Stimulated activated CD4-positive, alpha-beta T cell treated with anti-CD3 and anti-CD28 coated beads, Interleukin-1b, Interleukin-23, amount 100 ng/mL, for 24 hours (primary cell): ENCODE measurements around the gene PAQR4.
A peak's percentile ranks its signal among the peaks of the same experiment; 100 is the strongest.
"Not testable (repeated sequence)": the region's sequence is repeated elsewhere in the genome, so short reads cannot be mapped to it uniquely, and the experiment has no call there.

Source experiments
- DNase-seq, 4 experiments: peaks; one replicate each; pipeline ENCODE4 v3.0.0-alpha.2; 2020; ENCODE audit warnings: low read depth in 4 of 4, low spot score in 1 of 4

Gene PAQR4

DNA sequence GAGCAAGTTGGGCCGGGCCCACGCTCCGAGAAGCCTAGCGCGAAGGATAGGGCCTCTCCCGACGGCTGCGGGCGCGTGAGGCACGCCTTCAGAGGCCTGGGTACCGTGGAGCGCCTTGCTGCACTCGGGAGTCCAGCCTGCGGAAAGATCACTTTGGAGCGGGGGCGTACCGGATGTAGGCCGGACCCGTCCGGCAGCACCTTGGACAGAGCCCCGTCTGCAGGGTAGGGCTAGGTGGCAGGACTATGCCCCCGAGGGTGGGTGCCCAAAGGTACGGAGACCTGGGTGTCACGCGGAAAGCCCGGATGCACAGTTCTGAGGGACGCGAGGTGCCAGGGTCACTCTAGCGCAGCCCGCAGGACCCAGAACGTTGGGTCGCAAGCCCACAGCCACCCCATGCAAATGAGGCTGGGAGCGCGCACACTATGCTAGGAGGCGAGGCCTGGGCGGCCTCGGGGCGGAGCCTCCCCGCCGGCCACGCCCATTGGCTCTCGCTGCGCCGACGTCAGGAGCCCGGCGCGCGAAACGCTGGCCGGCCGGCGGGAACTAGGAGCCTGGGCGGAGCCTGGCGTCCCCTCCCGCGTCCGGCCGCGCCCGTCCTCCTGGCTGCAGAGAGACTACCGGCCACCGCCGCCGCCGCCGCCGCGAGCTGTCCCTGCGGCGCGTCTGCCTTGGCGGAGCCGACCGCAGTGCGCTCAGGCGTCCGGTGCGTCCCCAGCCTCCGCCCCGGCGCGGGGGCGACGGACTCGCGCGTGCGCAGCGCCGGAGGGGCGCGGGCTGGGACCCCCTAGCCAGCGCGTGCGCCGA is at the start of gene PAQR4:
Gene PAQR4 (plus strand): TSS at position 611 of the 807 bp plus-strand sequence. CDS start 327 bp downstream, outside the sequence.
- peak; percentile 54 to 83 (median 70) for DNase-seq

GRCh38 chr16:2919511-2920255 is 49.5 kb upstream of the PAQR4 start:
- peak in 3 of 4 experiments; percentile 30 to 49 (median 32) for DNase-seq

- DNase-seq, result no peak
Observed at GRCh38 chr16:2923481-2923880, 45.7 kb upstream of the PAQR4 start.

DNA sequence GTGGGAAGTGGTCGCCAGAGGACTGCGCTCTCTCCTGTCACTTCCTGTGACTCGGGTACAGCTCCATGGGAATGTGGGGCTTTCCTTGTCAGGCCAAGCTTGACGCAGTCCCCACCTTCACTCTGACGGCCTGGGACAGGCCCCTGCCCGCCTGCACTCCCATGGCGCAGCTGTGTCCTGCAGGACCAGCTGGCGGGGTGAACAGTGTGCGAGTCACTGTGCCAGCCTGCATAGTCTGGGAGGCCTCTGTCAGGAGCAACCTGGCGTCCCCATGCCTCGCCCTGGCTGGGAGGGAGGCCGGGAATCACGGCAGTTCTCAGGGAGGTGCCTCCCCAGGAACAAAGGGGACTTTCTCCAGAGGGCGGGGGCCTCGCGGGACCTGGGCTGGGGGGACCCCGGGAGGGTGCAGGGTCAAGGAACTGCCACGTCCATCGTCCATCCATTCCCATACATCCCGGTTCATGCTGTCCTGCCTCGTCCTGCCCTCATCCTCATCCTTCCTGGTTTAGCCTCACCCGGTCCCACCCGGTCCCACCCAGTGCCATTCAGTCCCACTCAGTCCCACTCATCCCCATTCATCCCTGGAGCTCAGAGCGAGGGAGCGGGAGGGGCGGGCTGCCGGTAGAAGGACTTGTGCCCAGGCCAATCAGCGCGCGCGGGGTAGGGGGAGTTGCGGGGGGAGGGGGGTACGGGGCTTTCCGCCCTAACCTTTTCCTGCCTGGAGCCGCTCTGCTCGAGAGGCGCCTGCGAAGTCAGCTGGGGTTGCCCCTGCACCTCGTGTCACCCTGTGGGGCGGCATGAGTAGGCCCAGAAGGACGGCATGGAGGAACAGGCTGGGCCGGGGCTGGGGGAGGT is 44.0 kb upstream of the PAQR4 start:
- no peak for DNase-seq

- DNase-seq, result no peak
Observed at GRCh38 chr16:2925951-2926649, 43.0 kb upstream of the PAQR4 start.

GRCh38 chr16:2926650-2926999 is 42.5 kb upstream of the PAQR4 start:
- no peak for DNase-seq

DNA sequence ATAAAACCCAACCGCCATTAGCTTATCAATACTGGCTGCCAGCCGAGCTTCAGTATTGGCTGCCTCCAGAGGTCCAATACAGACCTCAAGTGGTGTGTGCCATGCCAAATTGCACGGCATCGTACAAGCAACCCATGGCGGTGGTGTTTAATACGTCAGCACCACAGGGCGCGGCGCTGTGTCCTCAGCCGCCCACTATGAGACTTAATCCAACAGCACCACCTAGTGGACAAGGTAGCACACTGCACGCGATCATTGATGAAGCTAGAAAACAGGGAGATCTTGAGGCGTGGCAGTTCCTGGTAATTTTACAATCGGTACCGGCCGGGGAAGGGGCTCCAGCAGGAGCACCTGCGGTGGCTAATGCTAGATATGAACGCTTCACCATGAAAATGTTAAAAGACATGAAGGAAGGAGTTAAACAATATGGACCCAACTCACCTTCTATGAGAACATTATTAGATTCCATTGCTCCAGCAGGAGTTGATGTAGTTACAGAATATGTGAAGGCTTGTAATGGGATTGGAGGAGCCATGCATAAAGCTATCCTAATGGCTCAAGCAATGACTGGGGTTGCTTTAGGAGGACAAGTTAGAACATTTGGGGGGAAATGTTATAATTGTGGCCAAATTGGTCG is 42.0 kb upstream of the PAQR4 start:
- DNase-seq, result peak; percentile 68 to 79 (median 77)

DNA sequence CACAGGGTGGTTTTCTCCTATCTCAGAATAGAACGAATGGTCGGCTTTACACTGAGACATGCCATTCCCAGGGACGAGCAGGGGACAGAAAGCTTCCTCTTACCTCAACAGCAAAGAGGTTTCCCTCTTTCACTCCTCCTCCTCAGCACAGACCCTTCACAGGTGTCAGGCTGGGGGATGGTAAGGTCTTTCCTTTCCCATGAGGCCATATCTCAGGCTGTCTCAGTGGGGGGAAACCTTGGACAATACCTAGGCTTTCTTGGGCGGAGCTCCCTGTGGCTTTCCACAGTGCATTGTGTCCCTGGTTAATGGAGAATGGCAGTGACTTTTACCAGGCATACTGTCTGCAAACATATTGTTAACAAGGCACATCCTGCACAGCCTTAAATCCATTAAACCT is 41.0 kb upstream of the PAQR4 start:
- not testable (repeated sequence) for DNase-seq

- DNase-seq, result no peak
Observed at GRCh38 chr16:2928796-2929195, 40.4 kb upstream of the PAQR4 start.

DNA sequence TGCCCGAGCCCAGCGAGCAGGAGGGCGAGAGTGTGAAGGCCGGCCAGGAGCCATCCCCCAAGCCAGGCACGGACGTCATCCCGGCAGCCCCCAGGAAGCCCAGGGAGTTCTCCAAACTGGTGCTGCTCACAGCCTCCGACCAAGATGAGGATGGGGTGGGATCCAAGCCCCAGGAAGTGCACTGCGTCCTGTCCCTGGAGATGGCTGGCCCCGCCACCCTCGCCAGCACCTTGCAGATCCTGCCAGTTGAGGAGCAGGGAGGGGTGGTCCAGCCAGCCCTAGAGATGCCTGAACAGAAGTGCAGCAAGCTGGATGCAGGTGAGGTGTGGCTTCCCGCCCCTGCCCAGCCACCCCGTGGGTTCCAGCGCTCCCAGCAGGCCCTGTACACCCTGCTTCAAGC is 39.5 kb upstream of the PAQR4 start:
- DNase-seq, result no peak

DNA sequence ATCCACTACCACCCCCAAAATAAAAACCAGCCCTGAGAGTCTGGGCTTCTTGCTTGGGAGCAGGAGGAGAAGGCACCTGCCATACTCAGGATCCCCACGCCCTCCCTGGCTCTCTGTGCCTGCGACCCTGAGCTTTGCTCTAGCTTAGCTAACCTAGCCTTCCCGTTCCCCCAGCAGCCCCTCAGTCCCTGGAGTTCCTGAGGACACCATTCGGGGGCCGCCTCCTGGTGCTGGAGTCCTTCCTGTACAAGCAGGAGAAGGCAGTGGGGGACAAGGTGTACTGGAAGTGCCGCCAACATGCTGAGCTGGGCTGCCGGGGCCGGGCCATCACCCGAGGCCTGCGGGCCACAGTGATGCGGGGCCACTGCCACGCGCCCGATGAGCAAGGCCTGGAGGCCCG is 38.9 kb upstream of the PAQR4 start:
- no peak for DNase-seq

DNA sequence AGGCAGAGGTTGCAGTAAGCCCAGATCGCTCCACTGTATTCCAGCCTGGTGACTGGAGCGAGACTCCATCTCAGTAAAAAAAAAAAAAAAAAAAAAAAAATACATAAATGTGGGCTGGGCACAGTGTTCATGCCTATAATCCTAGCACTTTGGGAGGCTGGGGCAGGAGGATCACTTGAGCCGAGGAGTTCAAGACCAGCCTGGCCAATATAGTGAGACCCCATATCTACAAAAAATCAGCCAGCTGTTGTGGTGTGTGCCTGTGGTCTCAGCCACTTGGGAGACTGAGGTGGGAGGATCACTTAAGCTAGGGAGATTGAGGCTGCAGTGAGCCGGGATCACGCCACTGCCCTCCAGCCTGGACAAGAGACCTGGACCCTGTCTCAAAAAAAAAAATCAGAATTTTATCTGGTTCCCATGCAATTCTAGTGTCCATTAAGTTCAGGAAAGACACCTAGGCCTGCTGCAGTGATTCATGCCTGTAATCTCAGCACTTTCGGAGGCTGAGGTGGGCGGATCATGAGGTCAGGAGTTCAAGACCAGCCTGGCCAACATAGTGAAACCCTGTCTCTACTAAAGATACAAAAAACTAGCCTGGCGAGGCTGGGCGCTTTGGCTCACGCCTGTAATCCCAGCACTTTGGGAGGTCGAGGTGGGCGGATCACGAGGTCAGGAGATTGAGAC is 37.8 kb upstream of the PAQR4 start:
- not testable (repeated sequence) for DNase-seq

GRCh38 chr16:2933136-2933535 is 36.0 kb upstream of the PAQR4 start:
- no peak for DNase-seq

DNA sequence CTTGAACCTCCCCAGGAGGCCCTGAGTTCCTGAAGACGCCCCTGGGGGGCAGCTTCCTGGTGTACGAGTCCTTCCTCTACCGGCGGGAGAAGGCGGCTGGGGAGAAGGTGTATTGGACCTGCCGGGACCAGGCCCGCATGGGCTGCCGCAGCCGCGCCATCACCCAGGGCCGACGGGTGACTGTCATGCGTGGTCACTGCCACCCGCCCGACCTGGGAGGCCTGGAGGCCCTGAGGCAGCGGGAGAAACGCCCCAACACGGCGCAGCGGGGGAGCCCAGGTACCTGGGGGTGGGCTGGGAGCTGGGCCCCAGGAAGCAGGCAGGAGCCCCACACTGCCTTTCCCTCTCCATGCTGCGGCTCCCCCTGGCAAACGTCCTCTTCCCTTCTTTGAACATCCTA is 35.4 kb upstream of the PAQR4 start:
- DNase-seq, result no peak

DNA sequence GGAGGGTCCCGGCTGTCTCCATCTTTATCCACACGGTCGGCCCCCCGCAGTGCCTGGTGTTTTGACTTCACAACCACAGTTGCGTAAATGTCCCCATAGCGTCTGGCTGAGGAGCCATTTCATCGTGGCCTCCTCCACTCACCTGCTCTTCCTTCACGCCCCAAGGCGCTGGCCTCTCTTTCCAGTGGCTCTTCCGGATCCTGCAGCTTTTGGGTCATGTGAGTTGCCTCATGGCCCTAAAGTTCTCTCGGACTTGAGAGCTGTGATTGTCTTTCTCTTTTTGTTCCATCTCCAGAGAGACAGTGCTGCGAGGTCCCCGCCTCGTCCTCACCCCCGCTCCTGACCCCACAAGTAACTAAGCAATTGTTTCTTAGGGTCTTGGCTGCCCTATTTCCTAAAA is 34.7 kb upstream of the PAQR4 start:
- DNase-seq, result no peak

DNA sequence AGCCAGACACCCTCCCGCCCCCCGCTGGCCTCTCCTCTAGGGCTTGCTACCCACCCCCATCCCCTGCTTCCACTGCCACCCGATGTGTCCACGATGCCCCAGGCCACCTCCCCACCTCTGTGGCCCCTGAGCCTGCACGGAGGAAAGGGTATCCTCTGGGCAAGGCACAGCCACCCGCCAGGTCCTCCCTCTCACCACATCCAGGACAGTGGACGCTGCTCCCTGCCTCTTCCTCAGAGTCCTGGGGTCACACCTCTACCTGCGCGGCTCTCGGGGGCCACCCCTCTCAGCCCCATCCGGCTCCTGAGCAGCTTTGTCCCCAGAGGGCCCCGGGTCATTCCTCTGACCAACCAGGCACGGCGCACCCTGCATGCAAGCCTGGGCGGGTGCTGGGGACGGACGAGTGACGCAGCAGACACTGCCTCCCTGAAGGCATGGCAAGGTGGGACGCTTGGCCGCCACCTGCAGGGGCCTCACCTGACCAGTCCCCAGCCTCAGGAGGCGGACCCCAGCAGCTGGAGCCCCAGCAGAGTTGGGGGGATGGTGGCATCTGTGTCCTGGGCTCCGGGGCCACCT is 32.6 kb upstream of the PAQR4 start:
- DNase-seq, result no peak

DNA sequence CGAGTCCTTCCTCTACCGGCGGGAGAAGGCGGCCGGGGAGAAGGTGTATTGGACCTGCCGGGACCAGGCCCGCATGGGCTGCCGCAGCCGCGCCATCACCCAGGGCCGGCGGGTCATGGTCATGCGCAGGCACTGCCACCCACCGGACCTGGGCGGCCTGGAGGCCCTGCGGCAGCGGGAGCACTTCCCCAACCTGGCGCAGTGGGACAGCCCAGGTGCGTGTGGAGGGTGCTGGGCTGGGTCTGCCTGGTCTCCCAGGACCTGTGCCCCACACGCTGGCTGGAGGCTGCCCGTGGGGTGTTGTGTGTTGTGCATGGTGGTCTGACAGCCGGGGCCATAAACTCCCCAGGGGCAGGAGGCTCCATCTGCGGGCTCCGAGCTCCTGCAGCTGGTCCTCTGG is 32.0 kb upstream of the PAQR4 start:
- DNase-seq, result no peak

GRCh38 chr16:2938206-2938605 is 30.9 kb upstream of the PAQR4 start:
- DNase-seq, result no peak

DNA sequence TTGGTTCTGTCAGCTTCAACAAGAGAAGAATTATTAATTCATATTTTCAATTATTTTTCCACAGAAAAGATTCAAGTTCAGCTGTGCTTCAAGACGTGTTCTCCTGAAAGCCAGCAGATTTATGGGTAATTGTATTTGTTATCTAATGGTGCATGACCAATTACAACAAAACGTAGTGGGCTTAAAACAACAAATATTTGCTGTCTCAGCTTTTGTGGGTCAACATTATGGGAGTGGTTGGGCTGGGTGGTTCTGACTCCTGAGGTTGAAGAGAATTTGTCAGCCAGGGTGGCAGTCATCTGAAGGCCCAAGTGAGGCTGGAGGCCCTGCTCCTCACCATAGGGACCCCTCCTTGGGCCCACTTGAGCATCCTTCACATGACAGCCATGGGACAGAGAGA is 29.2 kb upstream of the PAQR4 start:
- DNase-seq, result no peak

DNA sequence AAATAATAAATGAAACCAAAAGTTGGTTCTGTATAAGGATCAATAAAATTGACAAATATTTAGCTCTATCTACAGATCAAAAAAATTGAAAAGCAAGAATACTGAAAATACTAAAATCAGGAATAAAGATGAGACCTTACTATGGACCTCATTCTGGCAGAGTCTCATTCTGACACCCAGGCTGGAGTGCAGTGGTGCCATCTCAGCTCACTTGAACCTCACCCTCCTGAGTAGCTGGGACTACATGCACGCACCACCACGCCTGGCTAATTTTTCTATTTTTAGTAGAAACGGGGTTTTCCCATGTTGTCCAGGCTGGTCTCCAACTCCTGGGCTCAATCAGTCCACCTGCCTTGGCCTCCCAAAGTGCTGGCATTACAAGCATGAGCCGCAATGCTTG is 27.1 kb upstream of the PAQR4 start:
- no peak for DNase-seq
